HEK293T (cell line): Measurements from ENCODE around the gene CIITA.

Experiments
- CTCF ChIA-PET: fragments of 350-600 bp; formaldehyde crosslinking; extraction: SDS; loops from one replicate; lab custom pipeline; 2021; ENCODE audit warnings: antibody characterized with exemption, inconsistent platforms; lab: Yijun Ruan, JAX
- POLR2A ChIA-PET: fragments of 350-600 bp; formaldehyde crosslinking; extraction: SDS; loops from one replicate; lab custom pipeline; 2020; ENCODE audit warnings: antibody characterized with exemption, inconsistent platforms; lab: Yijun Ruan, JAX
- DNase-seq: peaks from one replicate; pipeline ENCODE4 v3.0.0; 2012; ENCODE audit warnings: mixed read lengths; ENCODE audit errors: extremely low spot score
- ARNT ChIP-seq: fragments of 450-650 bp; IDR thresholded peaks from 2 replicates; pipeline ENCODE4 v1.6.1; 2017; ENCODE audit warnings: mild to moderate bottlenecking
- BHLHE40 ChIP-seq: fragments of 450-650 bp; IDR thresholded peaks from 2 replicates; pipeline ENCODE4 v1.6.1; 2016; ENCODE audit warnings: mild to moderate bottlenecking, moderate library complexity, borderline replicate concordance
- CTBP1 ChIP-seq: fragments of 450-650 bp; IDR thresholded peaks from 2 replicates; pipeline ENCODE4 v1.6.1; 2016; ENCODE audit warnings: borderline replicate concordance
- ELF4 ChIP-seq: fragments of 450-650 bp; IDR thresholded peaks from 2 replicates; pipeline ENCODE4 v1.6.1; 2017; ENCODE audit warnings: antibody characterized with exemption
- FOXA1 ChIP-seq: fragments of 450-650 bp; IDR thresholded peaks from 2 replicates; pipeline ENCODE4 v1.6.1; 2016; ENCODE audit warnings: mild to moderate bottlenecking
- FOXK2 ChIP-seq: fragments of 450-650 bp; IDR thresholded peaks from 2 replicates; pipeline ENCODE4 v1.6.1; 2016; ENCODE audit warnings: mild to moderate bottlenecking
- FOXM1 ChIP-seq: fragments of 450-650 bp; IDR thresholded peaks from 2 replicates; pipeline ENCODE4 v1.6.1; 2017; ENCODE audit warnings: mild to moderate bottlenecking, borderline replicate concordance
- HDGF ChIP-seq: fragments of 450-650 bp; IDR thresholded peaks from 2 replicates; pipeline ENCODE4 v1.6.1; 2017; ENCODE audit warnings: antibody characterized with exemption, borderline replicate concordance
- L3MBTL2 ChIP-seq: fragments of 450-650 bp; conservative IDR thresholded peaks from 2 replicates; pipeline ENCODE4 v1.6.1; 2016; ENCODE audit warnings: mild to moderate bottlenecking
- LEF1 ChIP-seq: fragments of 450-650 bp; IDR thresholded peaks from 2 replicates; pipeline ENCODE4 v1.6.1; 2017; ENCODE audit warnings: mild to moderate bottlenecking, borderline replicate concordance
- NFRKB ChIP-seq: fragments of 450-650 bp; IDR thresholded peaks from 2 replicates; pipeline ENCODE4 v1.6.1; 2016; ENCODE audit warnings: mild to moderate bottlenecking, moderate library complexity
- SP1 ChIP-seq: fragments of 450-650 bp; IDR thresholded peaks from 2 replicates; pipeline ENCODE4 v1.6.1; 2017
- SUZ12 ChIP-seq: fragments of 450-650 bp; IDR thresholded peaks from 2 replicates; pipeline ENCODE4 v1.6.1; 2016; ENCODE audit warnings: mild to moderate bottlenecking
- TARDBP ChIP-seq: fragments of 450-650 bp; IDR thresholded peaks from 2 replicates; pipeline ENCODE4 v1.6.1; 2016
- ZNF384 ChIP-seq: fragments of 450-650 bp; IDR thresholded peaks from 2 replicates; pipeline ENCODE4 v1.6.1; 2016
- TF ChIP-seq, protein P1 (sequence below): fragments of 450-650 bp; IDR thresholded peaks from 2 replicates; pipeline ENCODE4 v1.6.1; 2016

The CIITA gene

DNA sequence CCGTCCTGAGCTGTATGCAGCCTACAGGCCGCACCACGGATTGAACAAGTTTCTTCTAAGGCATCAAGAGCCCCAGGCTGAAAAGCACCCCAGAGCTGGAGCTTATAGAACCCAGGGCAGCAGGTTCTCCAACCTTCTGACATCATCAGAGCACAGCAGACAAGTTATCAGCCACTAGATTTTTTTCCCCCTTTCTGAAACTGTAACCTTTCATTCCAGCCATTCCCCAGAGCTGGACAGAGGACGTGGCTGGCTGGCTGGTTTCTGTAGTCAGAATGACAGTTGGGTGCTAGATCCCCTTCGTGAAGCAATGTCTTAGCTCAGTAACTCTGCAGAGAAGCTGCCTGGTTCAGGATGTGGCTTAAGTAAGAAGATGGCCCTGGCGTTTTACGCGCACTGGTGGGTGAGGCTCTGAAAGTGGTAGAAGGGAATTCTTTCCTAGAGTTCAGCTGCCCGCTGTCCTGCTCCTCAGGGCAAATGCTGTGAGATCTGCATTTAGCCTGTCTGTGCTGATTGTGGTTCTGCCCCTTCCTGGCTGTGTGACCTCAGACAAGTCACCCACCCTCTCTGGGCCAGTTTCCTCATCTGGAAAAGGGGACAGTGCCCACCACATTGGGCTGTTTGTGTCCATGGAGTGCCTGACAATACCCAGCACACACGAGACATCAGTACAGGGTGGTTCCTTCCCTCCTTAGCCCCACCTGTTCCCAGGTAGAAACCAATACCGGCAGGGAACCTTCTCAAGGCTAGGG, 56.1 kb downstream of the CIITA start:
- no peak for DNase-seq
- TF ChIP-seq ARNT (no peak), FOXM1 (no peak), HDGF (no peak), ZNF384 (no peak), FOXA1 (no peak), TARDBP (no peak), BHLHE40 (no peak), SUZ12 (no peak), L3MBTL2 (no peak), LEF1 (no peak)
- TF ChIP-seq, protein P1, sequence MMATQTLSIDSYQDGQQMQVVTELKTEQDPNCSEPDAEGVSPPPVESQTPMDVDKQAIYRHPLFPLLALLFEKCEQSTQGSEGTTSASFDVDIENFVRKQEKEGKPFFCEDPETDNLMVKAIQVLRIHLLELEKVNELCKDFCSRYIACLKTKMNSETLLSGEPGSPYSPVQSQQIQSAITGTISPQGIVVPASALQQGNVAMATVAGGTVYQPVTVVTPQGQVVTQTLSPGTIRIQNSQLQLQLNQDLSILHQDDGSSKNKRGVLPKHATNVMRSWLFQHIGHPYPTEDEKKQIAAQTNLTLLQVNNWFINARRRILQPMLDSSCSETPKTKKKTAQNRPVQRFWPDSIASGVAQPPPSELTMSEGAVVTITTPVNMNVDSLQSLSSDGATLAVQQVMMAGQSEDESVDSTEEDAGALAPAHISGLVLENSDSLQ: no peak
- ChIA-PET CTCF (interaction anchor here (1.0 kb wide), 1 partner anchor 14 kb away, joined by 4 read pairs; no protein-coding TSS in a partner anchor), POLR2A (no interaction called here)

DNA sequence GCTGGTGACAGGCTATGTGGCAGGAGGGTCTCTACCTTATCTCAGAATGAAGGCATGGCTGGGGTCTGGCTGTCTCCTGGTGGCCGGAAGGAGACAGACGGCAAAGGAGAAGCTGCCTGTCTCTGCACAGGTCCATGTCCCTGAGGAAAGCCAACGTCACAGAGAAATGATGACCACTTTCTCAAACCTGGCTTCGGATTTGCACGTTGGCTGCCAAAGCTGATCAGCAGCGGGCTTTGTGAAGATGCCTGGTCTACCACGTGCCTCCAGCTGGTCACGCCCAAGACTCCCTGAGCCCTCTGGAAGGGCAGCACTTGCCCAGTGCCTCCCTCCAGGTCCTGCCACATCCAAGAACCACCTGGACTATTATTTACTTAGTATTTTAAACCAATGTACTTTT, 56.9 kb downstream of the CIITA start:
- DNase-seq: no peak
- CTCF ChIA-PET: no interaction called here
- POLR2A ChIA-PET: no interaction called here
- TF ChIP-seq SP1: no peak

DNA sequence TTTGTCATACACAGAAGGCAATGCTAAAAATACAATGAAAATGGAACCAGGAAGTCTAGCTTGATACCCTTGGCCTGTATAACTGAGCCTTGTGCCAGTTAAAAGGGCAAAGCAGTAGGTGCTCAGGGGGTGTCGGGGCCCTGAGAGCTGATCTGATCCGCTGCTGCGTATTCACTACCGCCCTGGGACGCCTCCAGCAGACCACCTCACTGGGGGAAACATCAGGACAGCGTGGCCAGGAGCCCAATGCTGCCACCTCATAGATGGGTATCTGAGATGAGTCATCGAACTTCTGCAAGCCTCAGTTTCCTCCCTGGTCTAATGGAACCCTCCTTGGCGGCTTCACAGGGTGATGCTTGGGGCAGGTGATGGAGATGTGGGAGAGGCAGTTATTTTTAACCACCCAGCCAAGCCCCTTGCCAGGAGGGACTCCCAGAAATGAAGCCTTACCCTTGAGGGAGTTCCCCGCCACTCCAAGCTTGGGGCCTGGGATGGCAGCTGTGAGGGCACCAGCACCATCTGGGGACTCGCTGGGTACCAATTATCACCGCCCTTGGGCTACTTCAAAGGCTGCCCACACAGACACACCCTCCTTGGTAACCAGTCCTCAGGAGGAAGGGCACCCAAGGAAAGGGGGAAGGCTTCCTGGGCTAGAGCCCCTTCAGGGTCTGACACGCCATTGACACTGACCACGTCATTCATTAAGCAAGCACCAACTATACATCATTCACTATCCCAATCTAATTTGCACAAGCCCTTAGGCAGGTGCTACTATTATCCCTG, 57.5 kb downstream of the CIITA start:
- no peak for TF ChIP-seq SUZ12
- no peak for TF ChIP-seq FOXM1
- no peak for TF ChIP-seq L3MBTL2
- TF ChIP-seq LEF1: no peak
- no peak for TF ChIP-seq FOXA1
- TF ChIP-seq CTBP1: no peak
- TF ChIP-seq, protein P1: no peak
- no peak for TF ChIP-seq ARNT
- TF ChIP-seq SP1: no peak
- TF ChIP-seq FOXK2: no peak
- no peak for TF ChIP-seq ZNF384
- TF ChIP-seq HDGF: no peak
- TF ChIP-seq TARDBP: no peak
- TF ChIP-seq ELF4: no peak
- no peak for TF ChIP-seq BHLHE40
- TF ChIP-seq NFRKB: no peak
- DNase-seq: no peak
- CTCF ChIA-PET: interaction anchor here (0.7 kb wide), 1 partner anchor 16 kb away, joined by 4 read pairs; no protein-coding TSS in a partner anchor
- POLR2A ChIA-PET: no interaction called here

DNA sequence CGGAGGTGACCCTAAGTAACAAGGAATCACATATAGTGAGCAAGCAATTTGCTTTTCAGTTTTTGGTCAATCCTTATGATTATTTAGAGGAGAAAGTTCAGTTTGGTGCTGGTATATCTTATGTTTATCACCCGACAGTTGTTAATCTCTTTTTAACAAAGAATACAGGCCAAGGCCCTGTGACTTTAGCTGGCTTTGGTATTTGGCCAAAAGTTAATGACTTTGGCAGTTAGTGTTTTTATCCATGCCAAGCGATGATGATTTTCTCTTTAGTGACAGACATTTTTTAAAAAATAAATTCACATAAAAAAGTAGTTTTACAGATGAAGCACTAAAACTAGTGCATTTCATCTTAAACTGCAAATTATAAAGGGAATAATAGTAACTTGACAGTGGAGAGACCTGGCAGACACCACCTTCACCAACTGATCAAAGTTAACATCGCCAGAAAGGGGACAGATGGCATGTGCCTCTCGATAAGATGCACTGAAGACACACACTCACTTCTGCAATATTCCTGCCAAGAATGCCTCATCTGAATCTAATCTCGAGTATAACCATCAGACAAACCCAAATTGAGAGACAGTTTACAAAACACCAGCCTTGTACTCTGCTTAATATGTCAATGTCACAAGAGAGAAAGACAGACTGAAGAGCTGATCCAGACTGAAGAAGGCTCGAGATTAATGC, 58.4 kb downstream of the CIITA start:
- no peak for TF ChIP-seq FOXM1
- TF ChIP-seq FOXA1: no peak
- TF ChIP-seq LEF1: no peak
- TF ChIP-seq ELF4: no peak
- DNase-seq: no peak
- CTCF ChIA-PET: interaction anchor here (0.7 kb wide), 1 partner anchor 17 kb away, joined by 4 read pairs; no protein-coding TSS in a partner anchor
- POLR2A ChIA-PET: no interaction called here

DNA sequence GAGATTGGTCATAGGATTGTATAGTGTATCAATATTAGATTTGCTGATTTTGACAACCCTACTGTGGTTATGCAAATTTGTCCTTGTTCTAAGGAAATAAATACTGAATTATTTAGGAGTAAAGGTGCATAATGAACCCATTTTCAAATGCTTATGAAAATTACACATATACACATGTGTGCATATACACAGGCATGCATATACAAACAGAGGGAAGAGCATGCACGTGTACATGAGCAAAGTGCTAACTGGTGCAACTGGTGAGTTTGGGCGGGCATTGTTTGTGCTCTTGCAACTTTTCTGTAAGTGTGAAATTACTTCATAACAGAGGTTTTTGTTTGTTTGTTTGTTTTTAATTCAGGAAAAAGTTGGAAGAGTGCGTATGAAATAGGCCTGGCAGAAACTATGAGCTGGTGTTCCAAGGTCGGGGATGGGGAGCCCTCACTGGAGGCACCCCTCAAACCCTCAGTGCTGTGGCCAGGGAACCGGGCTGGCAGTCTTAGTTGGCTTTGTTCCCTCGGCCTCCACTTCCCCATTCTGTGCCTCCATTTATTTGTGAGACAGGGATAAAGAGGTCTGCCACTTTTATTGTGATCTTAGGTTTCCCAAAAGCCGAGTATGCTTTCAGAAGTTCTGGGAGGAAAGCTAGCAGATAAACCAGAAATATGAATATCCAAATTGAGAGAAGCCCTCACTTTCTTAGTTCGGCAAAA, 59.4 kb downstream of the CIITA start:
- ChIA-PET POLR2A (no interaction called here), CTCF (no interaction called here)
- DNase-seq: no peak
- TF ChIP-seq LEF1 (no peak), BHLHE40 (no peak), HDGF (no peak), TARDBP (no peak), ELF4 (no peak), ZNF384 (no peak), FOXA1 (no peak), NFRKB (no peak), CTBP1 (no peak), FOXM1 (no peak)
